HEK293T (cell line): ENCODE results near the gene RPA1.

Source experiments
- BHLHE40 ChIP-seq: fragments of 450-650 bp; IDR thresholded peaks from 2 replicates; pipeline ENCODE4 v1.6.1; 2016; ENCODE audit warnings: mild to moderate bottlenecking, moderate library complexity, borderline replicate concordance
- CTBP1 ChIP-seq: fragments of 450-650 bp; IDR thresholded peaks from 2 replicates; pipeline ENCODE4 v1.6.1; 2016; ENCODE audit warnings: borderline replicate concordance
- ELF4 ChIP-seq: fragments of 450-650 bp; IDR thresholded peaks from 2 replicates; pipeline ENCODE4 v1.6.1; 2017; ENCODE audit warnings: antibody characterized with exemption
- FOXA1 ChIP-seq: fragments of 450-650 bp; IDR thresholded peaks from 2 replicates; pipeline ENCODE4 v1.6.1; 2016; ENCODE audit warnings: mild to moderate bottlenecking
- FOXK2 ChIP-seq: fragments of 450-650 bp; IDR thresholded peaks from 2 replicates; pipeline ENCODE4 v1.6.1; 2016; ENCODE audit warnings: mild to moderate bottlenecking
- PKNOX1 ChIP-seq: fragments of 450-650 bp; IDR thresholded peaks from 2 replicates; pipeline ENCODE4 v1.6.1; 2016
- SP1 ChIP-seq: fragments of 450-650 bp; IDR thresholded peaks from 2 replicates; pipeline ENCODE4 v1.6.1; 2017
- TARDBP ChIP-seq: fragments of 450-650 bp; IDR thresholded peaks from 2 replicates; pipeline ENCODE4 v1.6.1; 2016
- ZNF384 ChIP-seq: fragments of 450-650 bp; IDR thresholded peaks from 2 replicates; pipeline ENCODE4 v1.6.1; 2016

- TF ChIP-seq TARDBP (no peak), BHLHE40 (no peak), ELF4 (no peak), FOXA1 (no peak), ZNF384 (no peak), CTBP1 (no peak), FOXK2 (no peak), SP1 (no peak), PKNOX1 (no peak)
Measured at GRCh38 chr17:1916316-1916715, 86.5 kb downstream of the RPA1 start.
